Measurements from ENCODE around the gene CCIN.

- TF ChIP-seq EZH2phosphoT487 (IDR thresholded peaks at IDR 0.05; ENCODE audit: insufficient read depth, low read depth), result no peak
- TF ChIP-seq EZH2 (IDR thresholded peaks at IDR 0.05; ENCODE audit: insufficient read depth, poor library complexity, severe bottlenecking), result no peak
Observed at GRCh38 chr9:36138496-36138895, 30.7 kb upstream of the CCIN start.

Data from GM23248 (cell line).